RWPE2 (cell line): ENCODE data around the gene CSGALNACT2.

ENCODE experiments used
- ATAC-seq: fragments of 200-7000 bp; cut with Tn5 transposase; 3 replicates; pipeline ENCODE4 v1.9.1; 2021; ENCODE audit warnings: low read depth
- DNase-seq: peaks from one replicate; pipeline ENCODE4 v3.0.0-alpha.2; 2020; ENCODE audit warnings: low spot score
- H3K27ac ChIP-seq: fragments of 450-650 bp; 2 replicates; pipeline ENCODE4 v1.5.1; 2017; ENCODE audit warnings: mild to moderate bottlenecking; ENCODE audit not compliant: poor library complexity, severe bottlenecking
- H3K27me3 ChIP-seq: fragments of 250-450 bp; sonication (Bioruptor Pico); 2 replicates; pipeline ENCODE4 v1.5.1; 2021; ENCODE audit warnings: mild to moderate bottlenecking, moderate library complexity; ENCODE audit not compliant: insufficient read depth, poor library complexity, severe bottlenecking
- H3K36me3 ChIP-seq: fragments of 250-450 bp; sonication (Bioruptor Pico); 2 replicates; pipeline ENCODE4 v1.5.1; 2020; ENCODE audit warnings: low read depth, mild to moderate bottlenecking, moderate library complexity
- H3K4me1 ChIP-seq: fragments of 250-450 bp; sonication (Bioruptor Pico); 2 replicates; pipeline ENCODE4 v1.5.1; 2021; ENCODE audit warnings: mild to moderate bottlenecking, moderate library complexity; ENCODE audit not compliant: insufficient read depth, poor library complexity, severe bottlenecking
- H3K4me3 ChIP-seq: fragments of 250-450 bp; sonication (Bioruptor Pico); 2 replicates; pipeline ENCODE4 v1.5.1; 2021; ENCODE audit warnings: mild to moderate bottlenecking, moderate library complexity; ENCODE audit not compliant: severe bottlenecking
- H3K9me3 ChIP-seq: fragments of 250-450 bp; sonication (Bioruptor Pico); 2 replicates; pipeline ENCODE4 v1.5.1; 2021; ENCODE audit warnings: mild to moderate bottlenecking, moderate library complexity; ENCODE audit not compliant: severe bottlenecking
- TF ChIP-seq, protein P1 (sequence below): fragments of 450-650 bp; IDR thresholded peaks from one replicate; pipeline ENCODE4 v1.5.1; 2017; ENCODE audit warnings: mild to moderate bottlenecking, moderate library complexity; ENCODE audit not compliant: poor library complexity, severe bottlenecking

CSGALNACT2 gene, protein sequence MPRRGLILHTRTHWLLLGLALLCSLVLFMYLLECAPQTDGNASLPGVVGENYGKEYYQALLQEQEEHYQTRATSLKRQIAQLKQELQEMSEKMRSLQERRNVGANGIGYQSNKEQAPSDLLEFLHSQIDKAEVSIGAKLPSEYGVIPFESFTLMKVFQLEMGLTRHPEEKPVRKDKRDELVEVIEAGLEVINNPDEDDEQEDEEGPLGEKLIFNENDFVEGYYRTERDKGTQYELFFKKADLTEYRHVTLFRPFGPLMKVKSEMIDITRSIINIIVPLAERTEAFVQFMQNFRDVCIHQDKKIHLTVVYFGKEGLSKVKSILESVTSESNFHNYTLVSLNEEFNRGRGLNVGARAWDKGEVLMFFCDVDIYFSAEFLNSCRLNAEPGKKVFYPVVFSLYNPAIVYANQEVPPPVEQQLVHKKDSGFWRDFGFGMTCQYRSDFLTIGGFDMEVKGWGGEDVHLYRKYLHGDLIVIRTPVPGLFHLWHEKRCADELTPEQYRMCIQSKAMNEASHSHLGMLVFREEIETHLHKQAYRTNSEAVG

DNA sequence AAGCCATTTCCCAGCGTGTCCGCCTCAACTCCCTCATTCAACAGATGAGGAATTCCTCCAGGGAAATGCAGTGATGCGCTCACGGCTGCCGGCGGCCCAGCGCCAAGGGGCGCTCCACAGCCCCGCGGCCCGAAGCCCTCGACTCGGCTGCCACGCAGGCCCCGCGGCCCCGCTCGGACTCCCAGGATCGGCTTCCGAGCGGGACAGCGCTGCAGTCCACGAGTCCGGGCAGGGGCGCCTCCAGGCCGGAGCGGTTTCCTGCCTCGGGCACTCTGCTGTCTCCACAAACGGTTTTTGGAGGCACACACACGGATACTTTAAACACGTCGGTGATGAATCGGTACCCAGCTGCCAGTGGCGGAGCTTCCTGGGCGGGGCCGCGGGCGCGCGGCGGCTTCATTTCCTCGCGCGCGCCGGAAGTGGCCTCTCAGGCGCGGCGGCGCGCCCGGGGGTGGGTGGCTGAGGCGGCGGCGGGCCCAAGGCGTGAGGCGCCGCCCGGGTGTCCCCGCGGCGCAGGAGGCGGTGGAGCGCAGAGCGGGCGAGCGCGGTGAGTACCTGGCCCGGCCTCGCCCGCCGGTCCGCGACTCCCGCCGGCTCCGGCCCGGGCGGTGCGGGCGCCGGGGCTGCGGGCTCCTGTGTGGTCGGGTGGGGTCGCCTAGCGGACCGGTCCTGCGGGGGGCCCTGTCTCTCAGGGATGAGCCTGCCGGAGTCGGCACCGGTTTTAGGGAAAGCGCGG is at the start of gene CSGALNACT2:
Gene CSGALNACT2 (plus strand): TSS at position 425 of the 736 bp plus-strand sequence. CDS start 16,705 bp downstream, outside the sequence.
- Histone ChIP-seq H3K36me3 (no peaks in the 10 kb centered on the region), H3K4me1 (peaks cover 16% of the 10 kb centered on the region), H3K4me3 (peak within 1 kb of the TSS; percentile 98), H3K9me3 (no peaks in the 10 kb centered on the region), H3K27ac (peak within 1 kb of the TSS; percentile 83), H3K27me3 (no peaks in the 10 kb centered on the region)
- DNase-seq (peak; percentile 82), ATAC-seq (peak; percentile 65)
- TF ChIP-seq, protein P1, sequence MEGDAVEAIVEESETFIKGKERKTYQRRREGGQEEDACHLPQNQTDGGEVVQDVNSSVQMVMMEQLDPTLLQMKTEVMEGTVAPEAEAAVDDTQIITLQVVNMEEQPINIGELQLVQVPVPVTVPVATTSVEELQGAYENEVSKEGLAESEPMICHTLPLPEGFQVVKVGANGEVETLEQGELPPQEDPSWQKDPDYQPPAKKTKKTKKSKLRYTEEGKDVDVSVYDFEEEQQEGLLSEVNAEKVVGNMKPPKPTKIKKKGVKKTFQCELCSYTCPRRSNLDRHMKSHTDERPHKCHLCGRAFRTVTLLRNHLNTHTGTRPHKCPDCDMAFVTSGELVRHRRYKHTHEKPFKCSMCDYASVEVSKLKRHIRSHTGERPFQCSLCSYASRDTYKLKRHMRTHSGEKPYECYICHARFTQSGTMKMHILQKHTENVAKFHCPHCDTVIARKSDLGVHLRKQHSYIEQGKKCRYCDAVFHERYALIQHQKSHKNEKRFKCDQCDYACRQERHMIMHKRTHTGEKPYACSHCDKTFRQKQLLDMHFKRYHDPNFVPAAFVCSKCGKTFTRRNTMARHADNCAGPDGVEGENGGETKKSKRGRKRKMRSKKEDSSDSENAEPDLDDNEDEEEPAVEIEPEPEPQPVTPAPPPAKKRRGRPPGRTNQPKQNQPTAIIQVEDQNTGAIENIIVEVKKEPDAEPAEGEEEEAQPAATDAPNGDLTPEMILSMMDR: peak; percentile 5

DNA sequence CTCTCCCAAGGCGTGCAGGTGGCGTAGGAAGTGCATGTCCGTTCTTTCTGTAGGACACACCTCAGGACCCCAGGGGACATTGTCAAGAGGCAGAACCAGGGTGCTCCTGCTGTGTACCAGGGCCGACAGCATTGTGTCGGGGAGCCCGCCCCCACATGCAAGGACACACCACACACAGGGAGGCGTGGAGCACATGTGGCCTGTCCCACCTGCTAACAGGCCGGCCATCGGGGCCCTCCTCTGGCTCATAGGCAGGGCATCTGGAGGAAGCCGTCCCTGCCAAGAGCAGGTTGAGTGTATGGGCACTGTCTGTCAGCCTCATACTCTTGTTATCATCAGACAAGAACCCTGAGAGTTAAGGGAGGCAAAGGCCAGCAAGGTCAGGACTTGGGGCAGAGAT is 48.7 kb upstream of the CSGALNACT2 start:
- Histone ChIP-seq H3K27me3 (no peaks in the 10 kb centered on the region), H3K36me3 (no peaks in the 10 kb centered on the region), H3K4me1 (no peaks in the 10 kb centered on the region), H3K27ac (no peak overlapping the region), H3K9me3 (no peaks in the 10 kb centered on the region), H3K4me3 (no peak overlapping the region)
- no peak for ATAC-seq
- TF ChIP-seq, protein P1: no peak
- no peak for DNase-seq

DNA sequence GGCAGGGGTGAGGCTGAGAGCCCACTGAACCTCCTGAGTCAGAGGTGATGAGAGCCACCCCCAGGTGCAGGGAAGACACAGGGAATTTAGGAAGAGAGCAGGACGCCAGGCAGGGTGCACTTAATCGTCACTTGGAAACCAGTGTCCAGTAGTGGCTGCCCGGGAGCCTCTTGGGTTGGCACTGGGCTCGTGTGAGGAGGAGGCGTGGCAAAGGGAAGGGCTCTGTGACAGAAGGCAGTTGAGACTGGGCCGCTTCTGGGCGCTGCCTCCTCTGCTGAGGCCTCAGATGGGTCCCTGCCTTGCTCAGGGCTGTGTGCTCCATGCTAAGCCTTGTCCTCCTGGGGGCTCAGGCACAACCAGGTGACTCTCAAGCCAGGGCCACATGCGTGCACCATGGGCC is 48.1 kb upstream of the CSGALNACT2 start:
- DNase-seq (no peak), ATAC-seq (no peak)
- Histone ChIP-seq H3K9me3 (no peaks in the 10 kb centered on the region), H3K4me1 (no peaks in the 10 kb centered on the region), H3K27ac (no peak overlapping the region), H3K4me3 (no peak overlapping the region), H3K27me3 (no peaks in the 10 kb centered on the region), H3K36me3 (no peaks in the 10 kb centered on the region)
- TF ChIP-seq, protein P1: no peak

DNA sequence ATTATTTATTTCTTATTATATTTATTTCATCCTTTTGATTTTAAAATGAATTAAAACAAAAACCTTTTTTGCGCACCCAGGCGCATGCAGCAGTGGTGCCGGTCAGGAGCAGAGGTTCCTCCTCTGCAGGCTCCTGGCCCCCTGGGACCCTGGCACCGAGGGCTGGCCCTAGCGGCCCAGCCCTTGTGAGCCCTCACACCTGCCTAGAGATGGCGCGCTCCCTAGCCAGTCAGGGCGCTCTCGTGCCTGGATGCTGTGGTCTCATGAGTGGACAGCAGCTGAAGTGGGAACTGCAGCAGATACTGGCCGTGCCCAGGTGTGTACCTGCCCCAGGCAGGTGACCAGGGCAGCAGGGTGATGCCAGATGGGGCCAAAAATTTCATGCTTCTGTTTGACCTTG is 47.6 kb upstream of the CSGALNACT2 start:
- no peaks in the 10 kb centered on the region for H3K4me1 ChIP-seq
- no peak overlapping the region for H3K27ac ChIP-seq
- H3K27me3 ChIP-seq: no peaks in the 10 kb centered on the region
- DNase-seq (no peak), ATAC-seq (no peak)
- no peak overlapping the region for H3K4me3 ChIP-seq
- no peaks in the 10 kb centered on the region for H3K36me3 ChIP-seq
- H3K9me3 ChIP-seq: no peaks in the 10 kb centered on the region
- TF ChIP-seq, protein P1: no peak
